Gastrocnemius medialis (tissue), 4 donors: ENCODE measurements around the gene DPAGT1.

ENCODE experiments used
- POLR2A ChIP-seq, 2 donors: fragments of 450-650 bp; IDR thresholded peaks; one replicate each; pipeline ENCODE4 v1.6.1; 2017; ENCODE audit warnings: antibody characterized with exemption in 2 of 2, mild to moderate bottlenecking in 2 of 2, moderate library complexity in 2 of 2
- TF ChIP-seq, protein P1 (sequence below), 5 experiments: fragments of 450-650 bp in 3 of 5; fragments of 200-600 bp in 2 of 5; sonication (generic) in 2 of 5; IDR thresholded peaks in 4 of 5; conservative IDR thresholded peaks in 1 of 5; 1 replicate in 4 of 5; 2 replicates in 1 of 5; pipeline ENCODE4 v1.5.1; 2016 to 2019; ENCODE audit warnings: antibody characterized with exemption in 5 of 5, mild to moderate bottlenecking in 3 of 5, moderate library complexity in 3 of 5

DNA sequence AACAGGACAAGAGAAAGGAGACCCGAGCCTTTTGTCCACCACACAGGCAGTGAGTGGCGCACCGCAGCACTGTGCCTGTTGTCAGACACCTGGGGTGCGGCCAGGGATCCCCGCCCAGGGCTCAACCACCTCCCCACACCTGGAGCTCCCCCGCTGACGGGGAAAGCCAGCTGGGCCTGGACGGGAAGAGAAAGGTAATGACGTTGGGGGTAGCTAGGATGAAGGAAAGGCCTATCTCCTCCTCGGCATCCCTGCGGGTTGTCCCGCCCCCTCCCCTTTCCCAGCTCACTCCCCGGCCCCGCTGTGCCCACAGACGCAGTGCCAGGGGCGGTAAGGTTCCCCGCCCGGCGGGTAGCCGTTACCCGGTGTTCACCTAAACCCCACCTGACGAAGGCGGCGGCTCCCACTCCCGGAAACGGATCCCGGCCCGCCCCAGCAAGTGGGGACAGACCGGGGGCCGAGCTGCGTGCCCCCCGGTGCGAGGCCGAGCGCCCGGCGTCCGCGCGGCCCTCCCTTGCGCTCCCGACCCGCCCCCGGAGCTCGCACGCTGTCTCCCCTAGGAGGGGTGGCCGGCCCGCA, 45.1 kb downstream of the DPAGT1 start:
- TF ChIP-seq, protein P1, sequence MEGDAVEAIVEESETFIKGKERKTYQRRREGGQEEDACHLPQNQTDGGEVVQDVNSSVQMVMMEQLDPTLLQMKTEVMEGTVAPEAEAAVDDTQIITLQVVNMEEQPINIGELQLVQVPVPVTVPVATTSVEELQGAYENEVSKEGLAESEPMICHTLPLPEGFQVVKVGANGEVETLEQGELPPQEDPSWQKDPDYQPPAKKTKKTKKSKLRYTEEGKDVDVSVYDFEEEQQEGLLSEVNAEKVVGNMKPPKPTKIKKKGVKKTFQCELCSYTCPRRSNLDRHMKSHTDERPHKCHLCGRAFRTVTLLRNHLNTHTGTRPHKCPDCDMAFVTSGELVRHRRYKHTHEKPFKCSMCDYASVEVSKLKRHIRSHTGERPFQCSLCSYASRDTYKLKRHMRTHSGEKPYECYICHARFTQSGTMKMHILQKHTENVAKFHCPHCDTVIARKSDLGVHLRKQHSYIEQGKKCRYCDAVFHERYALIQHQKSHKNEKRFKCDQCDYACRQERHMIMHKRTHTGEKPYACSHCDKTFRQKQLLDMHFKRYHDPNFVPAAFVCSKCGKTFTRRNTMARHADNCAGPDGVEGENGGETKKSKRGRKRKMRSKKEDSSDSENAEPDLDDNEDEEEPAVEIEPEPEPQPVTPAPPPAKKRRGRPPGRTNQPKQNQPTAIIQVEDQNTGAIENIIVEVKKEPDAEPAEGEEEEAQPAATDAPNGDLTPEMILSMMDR (IDR thresholded peaks at IDR 0.05 in 4 of 5, conservative IDR thresholded peaks at IDR 0.05 in 1 of 5) = no peak
- no peak for TF ChIP-seq POLR2A (IDR thresholded peaks at IDR 0.05)
